Neural crest cell (in vitro differentiated cells): ENCODE results near the gene NXNL2. TPM values are rescaled to one million over a fixed set of nuclear protein-coding genes. Genes with fewer than 3 reads are reported as not detected.

ENCODE experiments used
- DNase-seq: peaks from one replicate; pipeline ENCODE4 v3.0.0; 2021; ENCODE audit warnings: low read depth, mixed read lengths, low spot score
- H3K27ac Mint-ChIP-seq: one replicate; pipeline ENCODE4 v1.8.0; 2021; ENCODE audit warnings: mild to moderate bottlenecking, mixed read lengths; ENCODE audit not compliant: unreplicated experiment
- H3K27me3 Mint-ChIP-seq: 2 replicates; pipeline ENCODE4 v1.8.0; 2021; ENCODE audit warnings: low read depth, mild to moderate bottlenecking, mixed read lengths
- H3K36me3 Mint-ChIP-seq: 2 replicates; pipeline ENCODE4 v1.8.0; 2021; ENCODE audit warnings: low read depth, mild to moderate bottlenecking, mixed read lengths
- H3K4me1 Mint-ChIP-seq: 2 replicates; pipeline ENCODE4 v1.8.0; 2021; ENCODE audit warnings: mixed read lengths
- H3K4me3 Mint-ChIP-seq: one replicate; pipeline ENCODE4 v1.8.0; 2021; ENCODE audit warnings: mild to moderate bottlenecking, mixed read lengths
- H3K9me3 Mint-ChIP-seq: 2 replicates; pipeline ENCODE4 v1.8.0; 2021; ENCODE audit warnings: mixed read lengths
- CTCF ChIP-seq: fragments of 200-600 bp; sonication (generic); conservative IDR thresholded peaks from 2 replicates; pipeline ENCODE4 v1.5.0; 2021; ENCODE audit warnings: antibody characterized with exemption, mild to moderate bottlenecking
- total RNA-seq: library from RNA; stranded (reverse); gene quantifications from 2 replicates; pipeline ENCODE4 v1.2.1, GENCODE V29; 2021

NXNL2 gene
- total RNA-seq, 1 donor from 2014 or later: not detected

DNA sequence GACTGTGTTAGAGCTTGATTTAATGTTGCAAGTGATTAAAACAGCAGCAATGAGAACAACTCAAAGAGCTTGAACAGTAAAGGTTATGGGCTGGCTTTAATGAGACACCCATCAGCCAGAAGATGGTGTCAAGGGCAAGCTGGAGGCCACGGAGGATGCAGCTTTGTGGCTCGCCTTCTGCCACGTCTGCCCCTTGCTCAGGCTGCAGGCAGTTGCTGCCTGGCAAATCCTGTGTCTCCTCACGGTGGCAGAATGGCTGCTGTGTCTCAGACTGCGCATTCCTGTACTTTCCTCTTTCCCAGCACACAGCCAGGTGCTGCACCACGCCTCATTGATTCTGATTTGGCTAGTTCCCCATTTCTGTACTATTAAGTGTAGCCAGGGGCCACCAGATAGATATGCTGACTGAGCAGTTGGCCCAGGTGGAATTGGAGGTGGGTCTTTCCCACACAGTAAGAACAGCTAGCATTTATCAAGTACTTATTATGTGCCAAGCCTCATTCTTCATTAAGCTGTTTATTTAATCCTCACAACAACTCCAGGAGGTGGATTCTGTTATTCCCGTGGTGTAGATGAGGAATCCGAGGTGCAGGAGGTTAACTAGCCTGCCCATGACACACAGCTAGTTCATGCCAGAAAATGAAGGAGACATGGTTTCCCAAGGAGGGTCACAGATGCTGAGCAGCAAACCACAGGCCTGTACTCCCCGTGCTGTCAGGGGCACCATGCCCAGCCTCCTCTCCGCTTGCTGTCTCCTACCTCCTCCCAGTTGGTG is 3.5 kb downstream of the NXNL2 start:
- Mint-ChIP-seq H3K27me3 (peaks cover 61% of the 10 kb centered on the region), H3K4me3 (no peak overlapping the region), H3K27ac (no peak overlapping the region)

DNA sequence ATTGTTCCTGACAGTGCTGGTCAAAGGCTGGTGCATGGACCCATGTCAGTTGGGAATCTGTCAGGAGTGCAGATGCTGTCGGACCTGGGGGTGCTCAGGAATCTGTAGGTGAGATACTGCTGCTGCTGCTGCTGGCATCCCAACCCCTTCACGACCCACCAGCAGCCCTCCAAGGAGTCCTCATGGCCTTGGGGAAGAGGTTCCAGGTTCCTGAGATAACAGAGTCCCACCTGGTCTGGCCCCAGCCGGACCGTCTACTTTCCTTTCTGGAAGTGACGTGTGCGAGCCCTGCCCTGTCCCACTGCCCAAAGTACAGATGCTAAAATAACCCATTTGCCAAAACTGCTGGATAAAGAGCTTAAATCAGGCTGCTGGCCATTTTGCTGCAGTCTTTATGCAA is 4.3 kb downstream of the NXNL2 start:
- no peak for TF ChIP-seq CTCF
- peaks cover 5% of the 10 kb centered on the region for H3K4me1 Mint-ChIP-seq
- H3K27ac Mint-ChIP-seq: no peak overlapping the region
- no peaks in the 10 kb centered on the region for H3K36me3 Mint-ChIP-seq
- no peak overlapping the region for H3K4me3 Mint-ChIP-seq
- DNase-seq: no peak
- H3K27me3 Mint-ChIP-seq: peaks cover 54% of the 10 kb centered on the region
- no peaks in the 10 kb centered on the region for H3K9me3 Mint-ChIP-seq

More for the DNA sequence above, 3.5 kb downstream of the NXNL2 start:
- no peak for TF ChIP-seq CTCF
- Mint-ChIP-seq H3K9me3 (no peaks in the 10 kb centered on the region), H3K36me3 (no peaks in the 10 kb centered on the region), H3K4me1 (peaks cover 5% of the 10 kb centered on the region)
- no peak for DNase-seq

- H3K27ac Mint-ChIP-seq: no peak overlapping the region
- no peak for DNase-seq
- no peaks in the 10 kb centered on the region for H3K9me3 Mint-ChIP-seq
- peaks cover 5% of the 10 kb centered on the region for H3K4me1 Mint-ChIP-seq
- H3K27me3 Mint-ChIP-seq: peaks cover 45% of the 10 kb centered on the region
- H3K4me3 Mint-ChIP-seq: no peak overlapping the region
- H3K36me3 Mint-ChIP-seq: no peaks in the 10 kb centered on the region
- TF ChIP-seq CTCF: no peak
These were observed 5.3 kb downstream of the NXNL2 start for GRCh38 chr9:88540251-88540763.

- no peak for TF ChIP-seq CTCF
- no peak overlapping the region for H3K4me3 Mint-ChIP-seq
- no peaks in the 10 kb centered on the region for H3K36me3 Mint-ChIP-seq
- DNase-seq: no peak
- peaks cover 3% of the 10 kb centered on the region for H3K9me3 Mint-ChIP-seq
- no peaks in the 10 kb centered on the region for H3K4me1 Mint-ChIP-seq
- H3K27ac Mint-ChIP-seq: no peak overlapping the region
- peaks cover 8% of the 10 kb centered on the region for H3K27me3 Mint-ChIP-seq
These were observed 9.3 kb downstream of the NXNL2 start for GRCh38 chr9:88544245-88544644.

DNA sequence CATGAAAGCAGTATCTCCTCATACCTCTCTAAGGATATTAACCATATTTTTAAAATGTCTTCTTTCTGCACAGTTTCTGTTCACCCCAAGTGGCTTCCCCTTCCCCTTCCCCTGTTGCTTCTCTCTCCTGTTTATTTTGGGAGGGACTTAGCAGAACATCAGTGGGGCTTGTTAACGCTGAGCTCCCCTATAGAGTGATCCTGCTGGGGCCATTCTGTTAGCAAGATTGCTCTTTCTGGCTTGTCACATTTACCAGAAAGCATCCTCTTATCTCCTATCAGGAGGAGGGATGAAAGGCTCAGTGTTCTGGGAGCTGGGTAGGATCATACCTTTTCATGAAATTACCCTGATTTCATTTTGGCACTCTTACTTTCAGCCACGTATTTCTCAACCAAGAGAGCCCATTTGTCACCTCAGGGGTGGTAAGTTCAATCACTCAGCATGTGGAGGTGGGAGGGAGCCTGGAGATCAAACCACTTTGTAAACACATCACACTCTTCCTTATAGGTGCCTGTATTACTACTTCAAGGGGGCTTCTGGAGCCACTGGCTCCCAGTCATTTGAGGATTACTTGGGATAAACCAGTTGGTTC is 16.7 kb downstream of the NXNL2 start:
- no peak overlapping the region for H3K4me3 Mint-ChIP-seq
- TF ChIP-seq CTCF: no peak
- no peak for DNase-seq
- peaks cover 4% of the 10 kb centered on the region for H3K9me3 Mint-ChIP-seq
- H3K27me3 Mint-ChIP-seq: no peaks in the 10 kb centered on the region
- peaks cover 4% of the 10 kb centered on the region for H3K4me1 Mint-ChIP-seq
- H3K36me3 Mint-ChIP-seq: no peaks in the 10 kb centered on the region
- no peak overlapping the region for H3K27ac Mint-ChIP-seq
